Measurements from ENCODE around the gene C2CD4C. TPM values are rescaled to one million over a fixed set of nuclear protein-coding genes. Genes with fewer than 3 reads are reported as not detected.

The C2CD4C gene
- total RNA-seq, 1 experiment from 2014 or later = 0.12 TPM

DNA sequence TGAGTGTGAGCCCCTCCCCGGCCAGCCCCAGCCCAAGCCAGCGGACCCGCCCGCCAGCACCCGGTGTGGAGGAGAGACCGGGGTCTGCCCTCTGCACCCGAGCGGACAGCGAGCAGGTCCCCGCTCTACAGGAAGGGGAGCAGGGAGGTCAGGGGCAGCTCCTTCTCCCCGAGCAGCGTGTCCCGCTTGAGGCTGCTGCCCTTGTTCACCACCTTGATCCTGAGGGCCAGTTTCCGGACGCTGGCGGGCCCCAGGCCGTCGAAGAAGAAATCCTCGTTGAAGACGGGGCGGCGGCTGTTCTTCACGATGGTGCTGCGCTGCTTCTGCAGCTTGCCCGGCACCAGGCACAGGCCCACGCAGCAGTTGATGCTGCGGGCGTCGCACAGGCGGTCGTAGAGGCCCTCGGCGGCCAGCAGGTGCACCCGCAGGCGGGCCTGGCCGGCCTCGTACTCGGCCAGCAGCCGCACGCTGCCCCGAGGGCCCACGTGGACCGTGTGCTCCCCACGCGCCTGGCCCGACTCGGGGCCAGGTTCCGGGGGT lies 1.9 kb downstream of the C2CD4C start:
- Mint-ChIP-seq H3K27ac (ENCODE audit: unreplicated experiment) (no peak overlapping the region), H3K4me1 (ENCODE audit: low read depth, unreplicated experiment) (peaks cover 9% of the 10 kb centered on the region), H3K27me3 (ENCODE audit: unreplicated experiment) (peaks cover 28% of the 10 kb centered on the region), H3K36me3 (ENCODE audit: insufficient read depth, unreplicated experiment) (no peaks in the 10 kb centered on the region), H3K9me3 (ENCODE audit: low read depth, unreplicated experiment) (no peaks in the 10 kb centered on the region), H3K4me3 (ENCODE audit: low read depth, unreplicated experiment) (no peak overlapping the region)
- BruUV-seq (replicated peaks) = no TSS peak
- DNase-seq = no peak
- intact Hi-C loops (cut with micrococcal nuclease; ENCODE audit: unreplicated experiment) = no loop called here
- CTCF ChIA-PET = no interaction called here
- TF ChIP-seq CTCF (IDR thresholded peaks at IDR 0.05; ENCODE audit: unreplicated experiment) = no peak

- no peak for DNase-seq
- intact Hi-C loops (cut with micrococcal nuclease; ENCODE audit: unreplicated experiment) = no loop called here
- BruUV-seq (replicated peaks) = no TSS peak
- peaks cover 28% of the 10 kb centered on the region for H3K27me3 Mint-ChIP-seq (ENCODE audit: unreplicated experiment)
- TF ChIP-seq CTCF (IDR thresholded peaks at IDR 0.05; ENCODE audit: unreplicated experiment) = no peak
- H3K36me3 Mint-ChIP-seq (ENCODE audit: insufficient read depth, unreplicated experiment) = no peaks in the 10 kb centered on the region
- no peak overlapping the region for H3K27ac Mint-ChIP-seq (ENCODE audit: unreplicated experiment)
- H3K9me3 Mint-ChIP-seq (ENCODE audit: low read depth, unreplicated experiment) = no peaks in the 10 kb centered on the region
- CTCF ChIA-PET = no interaction called here
- no peak overlapping the region for H3K4me3 Mint-ChIP-seq (ENCODE audit: low read depth, unreplicated experiment)
- peaks cover 9% of the 10 kb centered on the region for H3K4me1 Mint-ChIP-seq (ENCODE audit: low read depth, unreplicated experiment)
Observed at GRCh38 chr19:406135-406781, 2.7 kb downstream of the C2CD4C start.

GRCh38 chr19:405121-405965 lies 3.6 kb downstream of the C2CD4C start:
- peaks cover 28% of the 10 kb centered on the region for H3K27me3 Mint-ChIP-seq (ENCODE audit: unreplicated experiment)
- CTCF ChIA-PET = no interaction called here
- no peak overlapping the region for H3K27ac Mint-ChIP-seq (ENCODE audit: unreplicated experiment)
- BruUV-seq (replicated peaks) = no TSS peak
- no peak overlapping the region for H3K4me3 Mint-ChIP-seq (ENCODE audit: low read depth, unreplicated experiment)
- H3K9me3 Mint-ChIP-seq (ENCODE audit: low read depth, unreplicated experiment) = no peaks in the 10 kb centered on the region
- TF ChIP-seq CTCF (IDR thresholded peaks at IDR 0.05; ENCODE audit: unreplicated experiment) = no peak
- no peak for DNase-seq
- intact Hi-C loops (cut with micrococcal nuclease; ENCODE audit: unreplicated experiment) = no loop called here
- no peaks in the 10 kb centered on the region for H3K36me3 Mint-ChIP-seq (ENCODE audit: insufficient read depth, unreplicated experiment)
- H3K4me1 Mint-ChIP-seq (ENCODE audit: low read depth, unreplicated experiment) = peaks cover 9% of the 10 kb centered on the region

- intact Hi-C loops (cut with micrococcal nuclease; ENCODE audit: unreplicated experiment) = no loop called here
- TF ChIP-seq CTCF (IDR thresholded peaks at IDR 0.05; ENCODE audit: unreplicated experiment) = no peak
- CTCF ChIA-PET = no interaction called here
- Mint-ChIP-seq H3K4me3 (ENCODE audit: low read depth, unreplicated experiment) (no peak overlapping the region), H3K27ac (ENCODE audit: unreplicated experiment) (no peak overlapping the region), H3K9me3 (ENCODE audit: low read depth, unreplicated experiment) (no peaks in the 10 kb centered on the region), H3K4me1 (ENCODE audit: low read depth, unreplicated experiment) (no peaks in the 10 kb centered on the region), H3K36me3 (ENCODE audit: insufficient read depth, unreplicated experiment) (no peaks in the 10 kb centered on the region), H3K27me3 (ENCODE audit: unreplicated experiment) (peaks cover 15% of the 10 kb centered on the region)
- no peak for DNase-seq
- no TSS peak for BruUV-seq (replicated peaks)
Observed at GRCh38 chr19:403221-404027, 5.5 kb downstream of the C2CD4C start.

Measured in Calu3 (cell line).